Hepatocyte (in vitro differentiated cells): ENCODE measurements around the gene MMP28. TPM values are rescaled to one million over a fixed set of nuclear protein-coding genes. Genes with fewer than 3 reads are reported as not detected.

Source experiments
- DNase-seq: peaks from one replicate; pipeline ENCODE4 v3.0.0-alpha.2; 2016; ENCODE audit warnings: low spot score
- H2AFZ ChIP-seq: fragments of 200-600 bp; sonication (generic); 2 replicates; pipeline ENCODE4 v1.6.0; 2016; ENCODE audit warnings: antibody characterized with exemption, mild to moderate bottlenecking
- H3K27ac ChIP-seq: fragments of 200-600 bp; sonication (generic); 2 replicates; pipeline ENCODE4 v1.5.1; 2016; ENCODE audit warnings: mild to moderate bottlenecking
- H3K27me3 ChIP-seq: fragments of 200-600 bp; sonication (generic); 2 replicates; pipeline ENCODE4 v1.6.1; 2016
- H3K36me3 ChIP-seq: fragments of 200-600 bp; sonication (generic); replicated peaks from 2 replicates; pipeline ENCODE4 v1.5.1; 2016; ENCODE audit warnings: low read depth; ENCODE audit not compliant: insufficient read depth
- H3K4me1 ChIP-seq: fragments of 200-600 bp; sonication (generic); 2 replicates; pipeline ENCODE4 v1.5.1; 2016; ENCODE audit warnings: mild to moderate bottlenecking, moderate library complexity; ENCODE audit not compliant: insufficient read depth
- H3K4me2 ChIP-seq: fragments of 200-600 bp; sonication (generic); 2 replicates; pipeline ENCODE4 v1.6.0; 2016
- H3K4me3 ChIP-seq: fragments of 200-600 bp; sonication (generic); 2 replicates; pipeline ENCODE4 v1.5.1; 2016; ENCODE audit warnings: mild to moderate bottlenecking
- H3K79me2 ChIP-seq: fragments of 200-600 bp; sonication (generic); 2 replicates; pipeline ENCODE4 v1.6.0; 2017; ENCODE audit warnings: mild to moderate bottlenecking
- H3K9me2 ChIP-seq: fragments of 200-600 bp; sonication (generic); replicated peaks from 2 replicates; pipeline ENCODE4 v1.6.0; 2017; ENCODE audit warnings: mild to moderate bottlenecking; ENCODE audit not compliant: insufficient read depth
- H3K9me3 ChIP-seq: fragments of 200-600 bp; sonication (generic); 2 replicates; pipeline ENCODE4 v1.5.1; 2016; ENCODE audit warnings: low read depth, mild to moderate bottlenecking
- H4K20me1 ChIP-seq: fragments of 200-600 bp; sonication (generic); 2 replicates; pipeline ENCODE4 v1.6.0; 2016; ENCODE audit warnings: mild to moderate bottlenecking; ENCODE audit not compliant: insufficient read depth, poor library complexity, severe bottlenecking
- CTCF ChIP-seq: fragments of 200-600 bp; sonication (generic); IDR thresholded peaks from 2 replicates; pipeline ENCODE4 v1.5.1; 2016; ENCODE audit warnings: antibody characterized with exemption, mild to moderate bottlenecking; ENCODE audit not compliant: poor library complexity
- EZH2 ChIP-seq: fragments of 200-600 bp; sonication (generic); IDR thresholded peaks from 2 replicates; pipeline ENCODE4 v1.6.1; 2016; ENCODE audit warnings: antibody characterized with exemption, mild to moderate bottlenecking, borderline replicate concordance
- EZH2phosphoT487 ChIP-seq: fragments of 200-600 bp; sonication (generic); IDR thresholded peaks from one replicate; pipeline ENCODE4 v1.6.1; 2018; ENCODE audit warnings: antibody characterized with exemption, mild to moderate bottlenecking, low read depth, moderate library complexity; ENCODE audit not compliant: unreplicated experiment, severe bottlenecking
- WGBS: methylation state at CpG from one replicate; pipeline ENCODE4 v1.1.6; 2016; ENCODE audit warnings: low lambda C conversion rate; ENCODE audit errors: missing lambda C conversion rate; 5-methylcytosine and 5-hydroxymethylcytosine counted together
- polyA plus RNA-seq: library from polyadenylated mRNA; unstranded; fragments of >200 nt; fragmentation: Nextera tagmentation; extraction: Ambion mirVana; gene quantifications from 2 replicates; pipeline ENCODE4 v1.2.1, GENCODE V29; 2016
- total RNA-seq: library from RNA; depleted of rRNA; stranded (reverse); fragments of >200 nt; gene quantifications from 2 replicates; pipeline ENCODE4 v1.2.3, GENCODE V29; 2014

The MMP28 gene
- total and polyA plus RNA-seq, 2 experiments from 2014 or later: 12.0 to 18.0 TPM

GRCh38 chr17:35796942-35797341 is 1.5 kb upstream of the MMP28 start:
- H2AFZ ChIP-seq: no peak overlapping the region
- no peaks in the 10 kb centered on the region for H3K36me3 ChIP-seq
- no peaks in the 10 kb centered on the region for H3K9me2 ChIP-seq
- no peak overlapping the region for H3K27ac ChIP-seq
- peaks cover 60% of the 10 kb centered on the region for H3K27me3 ChIP-seq
- H3K79me2 ChIP-seq: no peaks in the 10 kb centered on the region
- WGBS: 77% methylated on average over 1 of the region's 1 CpG
- peaks cover 16% of the 10 kb centered on the region for H3K4me1 ChIP-seq
- no peaks in the 10 kb centered on the region for H4K20me1 ChIP-seq
- H3K4me3 ChIP-seq: no peak overlapping the region
- H3K9me3 ChIP-seq: no peaks in the 10 kb centered on the region
- no peak for TF ChIP-seq EZH2phosphoT487
- no peak for TF ChIP-seq EZH2
- TF ChIP-seq CTCF: no peak
- H3K4me2 ChIP-seq: no peak overlapping the region
- DNase-seq: no peak

- Histone ChIP-seq H3K79me2 (no peaks in the 10 kb centered on the region), H3K27ac (no peak overlapping the region), H3K36me3 (no peaks in the 10 kb centered on the region), H2AFZ (peak overlapping the region; percentile 60), H4K20me1 (no peaks in the 10 kb centered on the region), H3K27me3 (peaks cover 60% of the 10 kb centered on the region), H3K9me2 (no peaks in the 10 kb centered on the region), H3K4me1 (peaks cover 13% of the 10 kb centered on the region), H3K9me3 (no peaks in the 10 kb centered on the region), H3K4me3 (peak overlapping the region; percentile 67), H3K4me2 (peak overlapping the region; percentile 99)
- DNase-seq: no peak
- 53% methylated on average over 8 of the region's 8 CpGs for WGBS
- no peak for TF ChIP-seq EZH2phosphoT487
- TF ChIP-seq CTCF: no peak
- TF ChIP-seq EZH2: no peak
These were observed 427 bp upstream of the MMP28 start for GRCh38 chr17:35795871-35796265.

GRCh38 chr17:35793257-35793656 is 2.2 kb downstream of the MMP28 start:
- DNase-seq: no peak
- Histone ChIP-seq H3K9me3 (no peaks in the 10 kb centered on the region), H2AFZ (no peak overlapping the region), H3K27me3 (peaks cover 51% of the 10 kb centered on the region), H4K20me1 (no peaks in the 10 kb centered on the region), H3K79me2 (no peaks in the 10 kb centered on the region), H3K4me2 (no peak overlapping the region), H3K36me3 (no peaks in the 10 kb centered on the region), H3K9me2 (no peaks in the 10 kb centered on the region), H3K4me1 (peaks cover 15% of the 10 kb centered on the region), H3K4me3 (no peak overlapping the region), H3K27ac (no peak overlapping the region)
- 64% methylated on average over 3 of the region's 3 CpGs for WGBS
- TF ChIP-seq EZH2: no peak
- TF ChIP-seq CTCF: no peak
- no peak for TF ChIP-seq EZH2phosphoT487
